NOMO-1 treated with DMSO at 0.1 percent for 48 hours (cell line): ENCODE data around the gene SLC23A3.

Experiments
- DNase-seq: peaks from one replicate; lab custom pipeline; 2025; ENCODE audit not compliant: unreplicated experiment; lab: John Stamatoyannopoulos, UW

SLC23A3 gene

DNA sequence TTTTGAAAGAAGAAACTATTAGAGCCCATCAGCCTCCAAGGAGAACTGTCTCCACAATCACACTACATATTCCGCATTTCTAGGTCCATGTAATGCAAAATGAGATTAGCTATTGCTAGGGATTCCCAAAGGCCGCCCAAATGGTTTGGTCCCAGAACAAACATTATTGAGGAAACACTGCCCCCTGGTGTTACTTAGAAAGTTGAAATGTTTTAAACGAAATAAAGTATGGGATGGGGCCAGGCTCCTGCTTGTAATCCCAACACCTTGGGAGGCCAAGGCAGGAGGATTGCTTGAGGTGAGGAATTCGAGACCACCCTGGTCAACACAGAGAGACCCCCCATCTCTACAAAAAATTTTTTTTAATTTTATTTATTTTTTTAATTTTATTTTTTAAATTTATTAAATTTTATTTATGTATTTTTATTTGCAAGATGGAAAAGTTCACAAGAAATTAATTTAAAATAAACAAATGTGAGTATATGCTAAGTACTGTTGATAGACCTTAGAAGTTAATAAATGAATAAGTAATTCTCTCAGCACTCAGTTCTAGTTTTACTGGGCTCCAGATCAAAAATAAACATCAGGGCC, 14.7 kb downstream of the SLC23A3 start:
- DNase-seq = peak; percentile 61

- DNase-seq = no peak
Observed at GRCh38 chr2:219149667-219150066, 20.2 kb downstream of the SLC23A3 start.

- no peak for DNase-seq
Observed at GRCh38 chr2:219142329-219142728, 27.5 kb downstream of the SLC23A3 start.

DNA sequence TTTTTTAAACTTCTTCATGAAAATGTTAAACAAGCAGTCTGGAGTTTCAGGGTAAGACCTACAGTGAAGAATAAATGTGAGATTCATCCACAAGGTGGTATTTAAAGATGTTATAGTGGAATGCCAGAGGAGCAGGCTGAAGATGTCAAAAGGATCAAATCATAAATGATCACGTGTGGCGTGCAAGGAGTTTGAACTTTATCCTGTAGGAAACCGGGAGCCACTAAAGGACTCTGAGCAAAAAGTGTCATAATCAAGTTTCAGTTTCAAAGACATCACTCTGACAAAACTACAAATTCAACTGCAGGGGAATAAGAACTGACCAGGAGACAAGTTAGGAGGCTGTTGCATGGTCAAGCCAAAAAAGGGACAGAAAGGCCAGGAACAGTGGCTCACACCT, 29.1 kb downstream of the SLC23A3 start:
- DNase-seq = no peak

GRCh38 chr2:219133976-219134375, 35.9 kb downstream of the SLC23A3 start:
- no peak for DNase-seq

DNA sequence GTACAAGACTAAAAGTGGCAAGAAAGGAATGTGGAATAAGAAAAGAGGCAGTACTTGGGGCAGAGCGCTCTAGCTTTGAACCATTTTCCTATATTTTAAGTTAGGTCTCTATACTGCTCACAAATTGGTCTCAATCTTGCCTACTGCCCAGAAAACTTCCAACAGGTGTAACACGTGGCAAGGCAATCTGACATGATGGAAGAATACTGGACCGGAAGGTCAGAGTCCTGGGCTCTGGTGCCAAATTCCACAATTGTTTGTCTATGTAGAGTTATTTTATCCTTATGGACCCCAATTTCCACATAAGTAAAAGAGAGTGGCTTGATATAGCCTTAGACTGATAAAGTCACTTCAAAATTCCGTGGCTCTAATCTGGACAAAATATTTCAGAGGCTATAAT, 38.1 kb downstream of the SLC23A3 start:
- DNase-seq = no peak

DNA sequence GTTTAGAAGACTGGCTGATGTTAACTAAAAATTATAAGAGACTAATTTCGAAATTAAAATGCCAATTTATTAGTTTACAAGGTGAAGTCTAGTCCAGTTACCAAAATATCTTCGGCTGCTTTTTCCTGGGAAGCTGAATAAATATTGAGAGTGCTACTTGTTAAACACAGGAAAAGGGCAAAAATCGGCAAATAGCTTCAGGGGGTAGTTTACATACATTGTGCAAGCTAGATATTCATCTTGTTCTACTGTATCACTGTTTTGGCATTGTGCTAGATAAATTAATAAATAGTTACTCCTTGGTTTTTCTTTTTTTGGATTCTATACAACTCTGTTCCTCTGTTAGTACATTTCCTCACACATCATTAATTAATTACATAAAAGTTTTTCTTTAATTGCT, 38.5 kb downstream of the SLC23A3 start:
- no peak for DNase-seq

- no peak for DNase-seq
Observed at GRCh38 chr2:219129589-219129988, 40.2 kb downstream of the SLC23A3 start.

DNA sequence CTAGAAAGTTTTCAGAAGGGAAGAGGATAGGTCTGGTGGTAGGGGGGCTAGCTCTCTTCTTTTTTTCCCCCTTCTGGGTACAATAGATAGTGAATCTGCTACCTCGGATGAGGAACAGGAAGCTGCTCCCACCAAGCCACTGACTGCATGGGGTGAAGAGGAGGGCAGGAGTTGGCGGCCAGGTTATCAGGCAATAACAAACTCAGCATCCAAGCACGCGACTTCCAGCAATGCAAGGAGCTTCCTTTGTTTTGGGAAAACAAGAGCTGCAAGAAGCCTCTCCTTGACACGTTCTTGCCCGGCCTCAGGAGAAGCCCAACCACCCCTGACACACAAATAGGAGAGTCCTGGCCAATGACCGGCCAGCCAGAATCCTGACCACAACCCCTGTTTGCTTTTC, 41.4 kb downstream of the SLC23A3 start:
- DNase-seq = no peak

DNA sequence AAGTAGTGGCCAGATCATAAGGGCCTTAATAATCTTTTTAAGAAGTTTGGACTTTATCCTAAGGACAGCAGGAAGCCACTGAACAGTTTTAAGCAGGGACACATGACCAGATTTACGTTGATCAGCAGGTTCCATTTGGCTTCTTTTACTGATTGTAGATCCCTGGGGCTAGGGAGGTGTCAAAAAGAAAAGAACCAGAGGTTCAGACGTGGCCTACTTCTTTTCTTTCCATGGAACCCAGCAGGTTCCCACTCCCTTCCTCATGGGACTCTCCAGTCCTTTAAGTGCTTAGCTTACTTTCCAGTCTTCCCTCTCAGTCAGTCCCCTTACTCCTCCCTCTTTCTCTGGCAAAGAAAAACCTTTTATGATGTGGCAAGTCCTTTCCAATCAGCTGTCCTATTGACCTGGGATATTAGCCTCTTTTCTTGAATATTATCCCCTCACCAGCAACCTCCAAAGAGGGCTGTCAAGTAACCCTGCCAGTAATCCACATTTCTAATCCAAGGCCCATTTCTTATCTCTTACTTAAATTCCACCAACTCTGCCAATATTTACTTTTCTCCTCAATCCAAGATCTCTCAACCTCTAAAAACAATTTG, 42.7 kb downstream of the SLC23A3 start:
- DNase-seq = no peak

DNA sequence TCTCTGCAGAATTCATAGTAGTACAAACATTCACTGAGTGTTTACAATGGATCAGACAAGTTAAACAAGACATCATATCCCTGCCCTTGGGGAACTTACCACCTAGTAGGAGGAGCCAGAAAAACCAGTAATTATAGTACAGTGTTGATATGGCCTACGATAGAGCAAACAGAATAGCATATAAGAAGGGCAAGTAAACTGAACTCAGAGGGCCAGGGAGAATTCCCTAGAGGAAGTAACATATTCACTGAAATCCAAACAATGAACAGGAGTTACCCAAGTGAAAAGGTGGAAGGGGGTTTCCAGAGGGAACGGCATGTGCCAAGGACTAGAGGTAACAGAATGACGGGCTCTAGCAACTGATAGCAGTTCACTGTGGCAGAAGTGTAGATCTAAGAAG, 43.3 kb downstream of the SLC23A3 start:
- no peak for DNase-seq

DNA sequence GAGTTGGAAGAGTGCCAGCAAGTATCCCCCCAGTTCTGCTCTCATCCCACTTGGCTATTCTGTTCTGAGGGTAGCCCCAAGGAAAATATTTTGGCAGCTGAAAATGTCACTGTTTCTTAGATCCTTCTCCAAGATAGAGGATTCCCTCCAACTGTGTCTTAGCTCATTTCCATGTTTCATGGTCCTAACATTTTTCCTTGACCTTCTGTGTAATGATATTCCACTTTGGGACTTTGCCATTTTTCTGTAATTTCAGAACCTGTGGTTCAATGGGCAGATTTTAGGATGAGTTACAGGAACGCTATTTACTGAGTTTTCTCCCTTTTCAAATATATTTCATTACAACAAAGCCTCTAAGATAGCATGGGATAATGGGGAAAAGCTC, 44.0 kb downstream of the SLC23A3 start:
- DNase-seq = no peak

DNA sequence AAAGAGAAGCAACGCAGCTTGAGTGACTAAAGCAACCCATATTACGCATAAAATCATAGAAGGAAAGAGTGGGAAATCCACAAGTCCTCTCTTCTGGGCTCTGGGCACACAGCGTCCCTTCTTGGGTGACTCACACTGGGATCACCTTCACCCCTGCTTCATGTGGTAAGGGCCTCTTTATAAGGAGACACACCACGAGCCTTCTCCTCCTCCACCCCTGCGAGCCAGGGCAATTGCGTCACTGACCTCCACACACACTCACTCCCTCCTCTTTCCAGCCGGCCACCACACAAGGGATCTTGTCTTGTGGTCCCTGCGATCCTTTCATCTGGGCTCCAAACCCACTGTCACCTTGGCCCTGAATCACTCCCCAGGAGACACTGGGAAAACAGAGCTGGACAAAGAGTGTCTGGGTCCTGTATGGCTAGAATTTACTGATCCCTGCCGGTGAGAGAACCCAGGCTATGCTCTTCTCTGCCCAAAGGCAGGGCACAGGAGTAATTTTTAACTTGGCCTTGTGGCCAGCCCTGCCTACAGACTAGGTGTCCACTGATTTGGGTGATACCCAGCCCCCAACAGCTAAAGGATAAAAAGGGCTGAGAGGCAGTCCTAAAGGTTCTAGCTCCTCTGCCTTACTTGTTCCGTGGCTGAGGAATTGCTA, 44.5 kb downstream of the SLC23A3 start:
- DNase-seq = no peak

GRCh38 chr2:219124381-219125110, 45.3 kb downstream of the SLC23A3 start:
- no peak for DNase-seq

DNA sequence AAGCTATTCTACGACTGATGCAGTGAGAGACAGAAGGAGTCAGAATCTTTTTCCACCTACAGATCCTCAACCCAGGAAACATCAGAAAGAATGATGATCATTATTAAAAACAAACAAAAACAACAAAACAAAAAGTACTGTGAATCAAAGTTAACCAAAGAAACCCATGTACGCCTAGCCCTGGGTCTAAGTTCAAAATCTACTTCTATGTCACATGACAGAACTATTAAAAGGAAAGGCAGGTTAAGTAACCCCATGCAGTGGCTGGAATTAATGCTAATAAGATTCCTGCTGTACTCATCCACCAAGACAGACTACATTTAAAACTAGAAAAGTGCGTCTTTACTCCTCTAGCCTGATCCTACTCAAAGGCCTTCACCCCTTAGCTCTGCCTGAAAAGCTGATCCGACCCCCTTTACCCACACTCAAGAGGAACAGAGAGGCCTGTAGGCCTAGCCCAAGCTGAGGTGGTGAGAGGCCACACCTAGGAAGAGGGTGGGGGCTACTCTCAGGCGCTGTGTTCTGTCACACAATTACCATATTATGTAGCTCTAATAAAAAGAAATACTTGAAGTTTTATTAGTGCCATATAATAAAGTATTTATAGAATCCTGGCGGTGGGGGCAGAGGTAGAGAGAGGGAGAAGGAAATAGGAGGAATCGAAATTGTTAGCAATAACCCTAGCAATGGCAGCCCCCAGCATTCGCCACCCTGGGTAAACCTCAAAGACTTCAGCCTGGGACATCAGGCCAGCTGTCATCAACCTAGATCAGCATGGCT, 46.3 kb downstream of the SLC23A3 start:
- no peak for DNase-seq

- no peak for DNase-seq
Observed at GRCh38 chr2:219122202-219122980, 47.4 kb downstream of the SLC23A3 start.

DNA sequence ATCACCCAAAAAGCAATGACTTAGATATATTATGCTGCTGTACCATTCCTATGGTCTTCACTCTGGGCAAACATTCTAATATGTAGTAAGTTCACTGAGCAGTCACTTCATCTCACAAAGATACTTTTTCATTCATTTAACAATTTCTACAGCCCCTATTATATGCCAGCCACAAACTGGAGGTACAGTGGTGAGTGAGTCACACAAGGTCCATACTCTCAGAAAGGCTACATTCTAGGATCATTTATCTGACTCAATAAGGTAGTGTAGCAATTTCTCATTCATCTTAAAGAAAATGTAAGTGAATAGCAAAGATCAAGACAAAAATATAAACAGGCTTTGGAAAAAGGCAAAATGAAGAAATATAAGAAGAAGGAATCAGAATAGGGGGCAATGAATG, 49.7 kb downstream of the SLC23A3 start:
- DNase-seq = no peak

DNA sequence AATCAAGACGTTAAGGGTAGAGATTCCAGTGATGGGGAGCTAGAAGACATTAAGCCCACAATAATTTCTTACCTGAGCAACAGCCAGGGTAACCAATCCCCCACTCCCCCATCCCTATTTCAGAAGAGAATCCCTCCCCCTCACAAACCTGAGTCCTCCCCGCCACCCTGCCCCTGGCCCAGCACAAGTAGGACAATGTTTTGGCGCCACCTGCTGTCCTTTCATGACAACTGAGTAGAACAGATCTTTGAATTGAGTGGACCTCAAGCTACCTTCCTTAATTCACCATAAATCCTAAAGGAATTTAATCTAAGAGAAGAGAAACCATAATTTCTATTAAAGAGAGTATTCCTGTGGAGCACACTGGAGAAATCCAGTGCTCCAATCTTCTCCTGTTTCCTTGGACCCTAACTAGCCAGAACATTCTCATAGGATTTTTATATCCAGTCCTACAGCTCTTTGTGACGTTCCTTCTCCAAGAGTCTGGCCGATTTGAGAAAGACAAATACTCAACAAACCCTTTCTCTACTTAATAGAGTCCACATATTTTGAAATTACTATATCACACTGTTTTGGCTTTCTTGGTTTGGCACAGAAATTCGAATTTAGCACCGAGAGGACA, 50.3 kb downstream of the SLC23A3 start:
- peak; percentile 28 for DNase-seq

DNA sequence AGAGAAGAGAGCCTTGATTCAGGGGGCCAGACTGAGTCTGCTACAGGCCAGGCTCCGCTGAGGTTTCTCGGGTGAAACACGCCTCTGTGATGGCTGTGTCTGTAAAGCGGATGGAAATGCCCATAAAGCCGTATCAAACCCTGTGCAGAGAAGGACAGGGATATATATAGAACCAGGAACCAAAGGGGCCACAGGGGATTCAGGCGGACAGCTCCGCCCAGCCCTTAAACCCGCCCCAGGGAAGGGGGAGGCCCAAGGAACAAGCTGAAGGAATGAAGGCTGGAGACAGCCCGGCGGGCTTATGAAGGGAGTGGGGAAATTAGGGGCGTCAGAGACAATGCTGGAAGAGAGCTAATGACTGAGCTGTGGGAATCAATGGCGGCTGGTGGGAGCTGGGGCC, 51.3 kb downstream of the SLC23A3 start:
- DNase-seq = peak; percentile 67
